22Rv1 (cell line): ENCODE data around the gene SSC4D.

Experiments used
- ZFX ChIP-seq: fragments of 450-650 bp; IDR thresholded peaks from 2 replicates; pipeline ENCODE4 v1.6.1; 2017; ENCODE audit warnings: antibody characterized with exemption, borderline replicate concordance
- TF ChIP-seq, protein P1 (sequence below): fragments of 450-650 bp; IDR thresholded peaks from 2 replicates; pipeline ENCODE4 v1.5.1; 2017; ENCODE audit warnings: mild to moderate bottlenecking

DNA sequence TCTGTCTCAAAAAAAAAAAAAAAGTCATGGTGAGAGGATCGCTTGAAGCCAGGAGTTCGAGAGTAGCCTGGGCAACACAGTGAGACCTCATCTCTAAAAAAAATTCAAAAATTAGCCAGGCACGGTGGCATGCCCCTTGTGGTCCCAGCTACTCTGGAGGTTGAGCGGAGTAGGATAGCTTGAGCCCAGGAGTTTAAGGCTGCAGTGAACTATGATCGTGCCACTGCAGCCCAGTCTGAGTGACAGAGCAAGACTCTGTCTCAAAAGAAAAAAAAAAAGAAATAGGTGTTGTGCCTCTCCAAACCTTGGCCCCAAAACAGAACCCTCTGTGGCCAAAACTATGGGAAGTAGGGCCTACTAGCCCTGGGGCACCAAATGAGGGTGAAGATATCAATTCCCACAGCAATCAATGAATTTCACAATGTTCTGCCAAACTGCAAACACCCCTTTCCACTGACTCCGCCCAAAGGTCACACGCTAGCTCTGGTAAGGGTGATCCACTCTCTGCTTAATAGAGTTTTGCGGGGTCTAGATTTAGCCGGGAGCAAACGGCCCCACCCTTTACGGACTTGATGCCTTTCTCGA is 16.9 kb downstream of the SSC4D start:
- TF ChIP-seq, protein P1, sequence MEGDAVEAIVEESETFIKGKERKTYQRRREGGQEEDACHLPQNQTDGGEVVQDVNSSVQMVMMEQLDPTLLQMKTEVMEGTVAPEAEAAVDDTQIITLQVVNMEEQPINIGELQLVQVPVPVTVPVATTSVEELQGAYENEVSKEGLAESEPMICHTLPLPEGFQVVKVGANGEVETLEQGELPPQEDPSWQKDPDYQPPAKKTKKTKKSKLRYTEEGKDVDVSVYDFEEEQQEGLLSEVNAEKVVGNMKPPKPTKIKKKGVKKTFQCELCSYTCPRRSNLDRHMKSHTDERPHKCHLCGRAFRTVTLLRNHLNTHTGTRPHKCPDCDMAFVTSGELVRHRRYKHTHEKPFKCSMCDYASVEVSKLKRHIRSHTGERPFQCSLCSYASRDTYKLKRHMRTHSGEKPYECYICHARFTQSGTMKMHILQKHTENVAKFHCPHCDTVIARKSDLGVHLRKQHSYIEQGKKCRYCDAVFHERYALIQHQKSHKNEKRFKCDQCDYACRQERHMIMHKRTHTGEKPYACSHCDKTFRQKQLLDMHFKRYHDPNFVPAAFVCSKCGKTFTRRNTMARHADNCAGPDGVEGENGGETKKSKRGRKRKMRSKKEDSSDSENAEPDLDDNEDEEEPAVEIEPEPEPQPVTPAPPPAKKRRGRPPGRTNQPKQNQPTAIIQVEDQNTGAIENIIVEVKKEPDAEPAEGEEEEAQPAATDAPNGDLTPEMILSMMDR, result no peak
- no peak for TF ChIP-seq ZFX
